Mucosa of rectum (tissue), 2 donors: ENCODE data around the gene CR1L.
"Not testable (repeated sequence)": the region's sequence is repeated elsewhere in the genome, so short reads cannot be mapped to it uniquely, and the experiment has no call there.

Experiments used
- H3K27ac ChIP-seq, 2 donors: one replicate each; pipeline ENCODE4 v1.7.0; 2013; ENCODE audit warnings: inconsistent platforms in 2 of 2, low read depth in 2 of 2, low read length in 2 of 2
- H3K27me3 ChIP-seq, 2 donors: one replicate each; pipeline ENCODE4 v1.7.0; 2013; ENCODE audit warnings: low read length in 2 of 2; ENCODE audit not compliant: control insufficient read depth in 2 of 2, insufficient read depth in 2 of 2
- H3K36me3 ChIP-seq, 2 donors: one replicate each; pipeline ENCODE4 v1.7.0; 2013; ENCODE audit warnings: low read length in 2 of 2; ENCODE audit not compliant: control insufficient read depth in 2 of 2, insufficient read depth in 2 of 2
- H3K4me1 ChIP-seq, 2 donors: one replicate each; pipeline ENCODE4 v1.7.0; 2013; ENCODE audit warnings: low read length in 2 of 2, mild to moderate bottlenecking in 1 of 2; ENCODE audit not compliant: control insufficient read depth in 2 of 2, insufficient read depth in 2 of 2
- H3K4me3 ChIP-seq, 2 donors: one replicate each; pipeline ENCODE4 v1.7.0; 2013; ENCODE audit warnings: low read length in 2 of 2
- H3K9ac ChIP-seq, 2 donors: one replicate each; pipeline ENCODE4 v1.7.0; 2013; ENCODE audit warnings: low read length in 2 of 2, low read depth in 1 of 2, mild to moderate bottlenecking in 1 of 2
- H3K9me3 ChIP-seq, 2 donors: one replicate each; pipeline ENCODE4 v1.7.0; 2013; ENCODE audit warnings: low read length in 2 of 2; ENCODE audit not compliant: control insufficient read depth in 2 of 2
- donor health status: healthy.
- donor health status: Normal muscosa, but diverticular disease.

Gene CR1L

DNA sequence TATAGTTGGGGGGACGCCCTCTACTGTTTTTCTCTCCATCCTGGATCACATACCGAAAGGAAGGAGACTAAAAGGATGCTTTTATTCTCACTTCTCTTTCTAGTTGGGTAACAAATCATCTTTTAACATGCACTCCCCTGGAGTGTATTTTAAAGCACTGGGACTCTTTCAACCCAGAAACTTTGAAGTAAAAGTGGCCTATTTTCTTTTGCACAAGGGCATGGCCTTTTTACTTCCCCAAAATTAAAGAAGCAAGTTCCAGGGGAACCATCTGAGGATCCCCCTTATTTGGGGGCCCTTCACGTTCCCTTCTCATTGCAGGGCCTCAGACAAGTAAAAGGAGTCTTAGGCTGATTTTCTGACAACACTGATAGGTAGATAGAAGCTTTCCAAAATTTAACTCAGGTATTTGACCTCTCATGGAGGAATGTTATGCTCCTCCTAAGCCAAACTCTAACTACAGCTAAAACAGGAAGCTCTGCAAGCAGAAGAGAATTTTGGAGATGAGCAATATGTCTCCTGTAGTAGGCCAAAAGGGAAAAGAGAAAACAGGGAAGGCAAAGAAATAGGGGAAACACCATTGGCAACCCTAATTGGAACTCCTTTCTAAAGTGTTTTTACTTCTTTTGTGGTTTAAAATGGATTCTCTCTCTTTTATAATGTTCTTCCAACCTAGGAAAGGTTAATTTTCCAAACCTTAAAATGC lies 98.1 kb downstream of the CR1L start:
- Histone ChIP-seq H3K9me3 (no peaks in the 10 kb centered on the region), H3K4me3 (no peak overlapping the region), H3K36me3 (no peaks in the 10 kb centered on the region), H3K9ac (no peak overlapping the region), H3K4me1 (peaks cover 0 to 2% of the 10 kb centered on the region in 2 donors), H3K27ac (no peak overlapping the region), H3K27me3 (no peaks in the 10 kb centered on the region)

DNA sequence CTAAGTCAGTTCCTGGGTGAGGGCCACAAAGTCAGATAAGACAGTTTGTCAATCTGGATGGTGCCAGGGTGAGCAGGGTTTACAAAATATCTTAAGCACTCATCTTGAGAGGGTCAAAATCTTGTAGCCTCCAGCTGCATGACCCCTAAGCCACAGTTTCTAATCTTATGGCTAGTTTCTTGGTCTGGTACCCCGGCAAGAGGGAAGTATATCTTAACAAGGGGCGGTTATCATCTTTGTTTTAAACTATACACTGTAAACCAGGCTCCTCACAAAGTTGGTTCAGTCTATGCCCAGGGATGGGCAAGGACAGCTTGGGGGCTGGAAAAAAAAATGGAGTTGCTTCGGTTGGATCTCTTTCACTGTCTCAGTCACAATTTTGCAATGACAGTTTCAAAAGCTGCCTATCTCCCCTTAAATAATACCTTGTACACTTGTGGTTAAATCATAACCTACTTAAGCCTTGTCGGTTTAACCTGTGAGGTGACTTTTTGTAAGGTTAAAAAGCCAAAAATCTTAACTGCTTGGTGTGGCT lies 99.1 kb downstream of the CR1L start:
- H3K4me1 ChIP-seq: peaks cover 3 to 7% of the 10 kb centered on the region in 2 donors
- no peaks in the 10 kb centered on the region for H3K36me3 ChIP-seq
- no peak overlapping the region for H3K27ac ChIP-seq
- H3K9me3 ChIP-seq: no peaks in the 10 kb centered on the region
- no peak overlapping the region for H3K9ac ChIP-seq
- H3K27me3 ChIP-seq: no peaks in the 10 kb centered on the region
- no peak overlapping the region for H3K4me3 ChIP-seq

DNA sequence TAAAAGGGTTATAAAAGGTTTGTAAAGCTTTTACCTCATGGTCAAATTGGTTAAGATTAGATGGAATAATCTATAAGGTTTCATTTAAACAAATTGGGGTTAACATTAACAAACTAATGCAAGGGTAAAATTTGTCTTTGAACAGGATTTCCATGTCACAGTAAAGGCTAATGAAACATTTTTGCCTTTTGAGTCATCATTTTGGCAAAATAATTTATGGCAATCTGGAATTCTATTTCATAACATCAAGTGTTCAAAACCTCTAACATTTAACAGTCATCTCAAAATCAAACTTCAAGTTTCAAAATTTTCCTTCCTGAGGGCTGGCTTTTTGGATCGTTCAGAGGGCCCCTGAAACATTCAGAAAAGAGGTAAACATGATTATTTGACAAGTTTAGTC lies 100.4 kb downstream of the CR1L start:
- no peak overlapping the region for H3K27ac ChIP-seq
- no peaks in the 10 kb centered on the region for H3K36me3 ChIP-seq
- H3K9me3 ChIP-seq: no peaks in the 10 kb centered on the region
- H3K27me3 ChIP-seq: no peaks in the 10 kb centered on the region
- no peak overlapping the region for H3K9ac ChIP-seq
- H3K4me3 ChIP-seq: no peak overlapping the region
- H3K4me1 ChIP-seq: peaks cover 5 to 9% of the 10 kb centered on the region in 2 donors

DNA sequence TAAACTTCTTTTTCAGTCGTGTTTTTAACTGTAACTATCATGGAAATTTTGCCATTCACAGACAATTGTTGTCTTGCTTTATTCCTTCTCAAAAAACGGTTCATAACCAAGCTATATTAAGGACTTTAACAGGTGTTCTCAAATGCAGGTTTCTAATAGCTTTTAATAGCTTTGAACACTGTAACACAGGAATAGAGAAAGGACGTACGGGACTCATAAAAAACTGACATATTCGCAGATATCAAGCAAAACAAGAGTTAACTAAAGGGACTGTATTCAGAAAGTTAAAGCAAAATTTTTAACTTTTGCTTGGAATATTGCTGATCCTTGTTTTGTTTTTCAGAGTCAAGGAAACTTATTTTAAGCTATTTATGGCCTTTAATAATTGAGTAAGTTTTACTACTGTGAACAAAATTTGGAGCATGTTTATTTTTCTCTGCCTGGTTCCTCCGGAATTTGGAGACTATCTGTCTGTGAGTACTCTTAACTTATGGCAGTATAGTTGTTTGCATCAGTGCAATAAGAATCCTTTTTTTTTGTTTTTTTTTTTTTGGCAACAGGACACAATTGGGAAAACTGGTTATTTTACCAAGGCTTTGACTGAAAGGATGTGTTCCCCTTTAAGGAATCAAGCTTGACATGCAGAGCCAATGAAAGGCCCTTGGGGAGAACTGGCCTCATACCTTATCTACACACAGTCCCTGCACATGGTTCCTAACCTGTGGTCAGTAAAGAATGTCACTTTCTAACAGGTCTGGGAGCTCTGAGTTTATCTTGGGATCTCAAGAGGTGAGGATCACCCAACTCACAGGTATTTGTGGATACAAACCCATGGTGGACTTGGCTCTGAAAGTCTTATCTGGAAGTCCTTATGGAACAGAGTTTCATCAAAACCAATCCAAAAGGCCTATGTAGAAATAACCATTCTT lies 101.2 kb downstream of the CR1L start:
- H3K4me3 ChIP-seq: no peak overlapping the region
- no peak overlapping the region for H3K27ac ChIP-seq
- no peaks in the 10 kb centered on the region for H3K27me3 ChIP-seq
- no peak overlapping the region for H3K9ac ChIP-seq
- H3K36me3 ChIP-seq: no peaks in the 10 kb centered on the region
- peaks cover 7 to 15% of the 10 kb centered on the region in 2 donors for H3K4me1 ChIP-seq
- H3K9me3 ChIP-seq: no peaks in the 10 kb centered on the region

DNA sequence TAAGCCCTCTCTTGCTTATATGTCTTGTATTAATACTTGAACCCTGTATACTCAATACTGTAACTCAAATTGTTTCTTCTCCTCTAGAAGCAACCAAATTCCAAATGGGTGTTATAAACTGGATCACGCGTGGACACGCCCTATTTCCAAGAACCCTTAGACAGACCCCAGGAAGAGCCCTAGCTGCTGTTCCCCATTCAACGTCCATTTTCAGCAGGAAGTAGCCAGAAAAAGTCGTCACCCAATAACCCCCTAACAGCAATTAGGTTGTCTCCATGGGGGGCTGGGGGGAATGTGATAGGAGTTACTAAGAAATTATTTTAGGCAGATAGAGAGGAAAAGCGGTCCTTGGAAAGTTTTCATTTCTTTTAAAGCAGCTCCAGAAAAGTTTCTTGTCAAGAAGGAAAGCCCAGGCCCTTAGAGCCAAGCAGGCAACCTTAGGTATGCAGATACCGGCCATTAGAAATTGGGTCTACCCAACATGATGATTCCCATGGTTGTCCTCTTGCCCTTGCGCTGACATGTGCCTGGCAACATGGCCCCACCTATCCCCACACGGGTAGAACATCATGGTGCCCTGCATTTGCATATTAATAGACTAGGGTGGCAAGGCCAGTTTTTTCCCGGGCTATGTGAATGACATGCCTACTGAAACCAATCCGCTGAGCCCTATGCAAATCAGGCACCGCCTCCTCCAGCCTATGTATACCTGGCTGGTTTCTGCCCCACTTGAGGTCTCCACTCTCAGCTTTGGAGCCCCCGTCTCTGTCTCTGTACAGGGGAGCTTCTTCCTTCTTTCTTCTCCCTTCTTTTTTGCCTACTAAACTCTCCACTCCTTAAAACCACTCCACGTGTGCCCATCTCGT lies 102.9 kb downstream of the CR1L start:
- Histone ChIP-seq H3K9ac (no peak overlapping the region), H3K27ac (no peak overlapping the region), H3K36me3 (no peaks in the 10 kb centered on the region), H3K4me3 (no peak overlapping the region), H3K4me1 (peaks cover 14 to 17% of the 10 kb centered on the region in 2 donors), H3K27me3 (no peaks in the 10 kb centered on the region), H3K9me3 (no peaks in the 10 kb centered on the region)

DNA sequence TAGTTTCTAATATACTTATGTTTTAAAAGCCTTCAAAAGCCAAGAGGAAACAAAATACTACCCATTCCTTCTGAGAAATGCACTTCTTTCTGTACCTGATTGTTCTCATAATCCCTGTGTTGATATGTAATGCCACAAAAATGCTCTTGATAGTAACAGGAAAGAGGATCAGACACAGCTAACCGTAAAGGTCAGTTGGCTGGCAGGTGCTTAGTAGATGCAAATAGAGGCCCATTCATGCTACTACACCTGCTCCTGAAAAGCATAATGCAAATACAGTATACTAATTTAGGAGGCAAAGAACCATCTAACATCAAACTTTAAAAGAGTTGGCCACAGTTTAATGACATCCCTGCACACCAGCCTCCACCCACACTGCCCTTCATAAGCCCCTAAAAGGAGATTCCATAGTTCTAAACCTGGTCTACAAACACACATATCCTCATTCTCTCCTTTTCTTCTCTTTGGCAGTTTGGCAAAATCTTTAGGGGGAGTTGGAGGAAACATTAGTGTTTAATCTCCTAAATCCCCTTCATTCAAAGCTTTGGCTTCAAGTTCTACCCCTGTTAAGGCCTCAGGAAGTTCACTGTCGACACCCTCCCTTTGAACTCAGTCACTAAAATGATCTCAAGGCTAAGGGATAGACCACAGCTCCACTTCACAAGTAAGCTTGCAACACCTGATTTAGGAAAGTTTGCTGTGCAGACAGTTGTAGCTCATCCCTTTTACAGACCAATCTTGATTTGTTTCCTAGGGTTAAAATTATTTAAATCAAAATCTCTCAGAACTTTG lies 104.0 kb downstream of the CR1L start:
- no peak overlapping the region for H3K27ac ChIP-seq

DNA sequence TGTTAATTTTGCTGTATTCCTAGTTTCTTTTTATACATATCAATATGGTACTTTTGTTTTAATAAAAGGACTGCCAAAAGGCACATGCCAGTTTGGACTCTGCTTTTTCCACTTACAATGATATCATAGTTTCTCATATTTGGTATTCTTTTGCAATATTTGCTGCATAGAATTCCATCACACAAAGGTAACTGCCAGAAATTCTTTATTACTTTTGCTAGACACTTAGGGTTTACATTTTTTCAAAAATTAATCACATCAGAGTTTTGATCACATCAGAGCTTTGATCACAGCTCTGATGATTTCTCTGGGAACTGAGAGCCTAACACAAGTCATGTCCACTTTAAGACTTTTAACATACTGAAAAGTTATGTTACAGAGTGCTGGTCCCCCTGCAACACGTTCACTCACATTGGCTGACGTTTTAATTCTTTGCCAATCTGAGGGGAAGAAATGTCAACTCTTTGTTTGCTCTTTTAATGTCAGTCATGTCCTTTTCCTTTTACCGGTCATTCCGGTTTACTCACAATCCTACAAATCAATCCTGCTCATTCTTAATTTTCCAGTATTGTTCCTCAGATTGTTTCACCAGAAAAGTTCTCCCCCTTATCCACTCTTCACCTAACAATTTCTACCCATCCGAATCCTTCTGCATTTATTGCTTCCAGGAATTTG lies 105.8 kb downstream of the CR1L start:
- H3K4me3 ChIP-seq: peak overlapping the region; percentile 87 to 93
- H3K27me3 ChIP-seq: no peaks in the 10 kb centered on the region
- H3K9ac ChIP-seq: peak overlapping the region; percentile 78 to 91
- peak overlapping the region; percentile 93 to 98 for H3K27ac ChIP-seq
- H3K36me3 ChIP-seq: no peaks in the 10 kb centered on the region
- no peaks in the 10 kb centered on the region for H3K9me3 ChIP-seq
- H3K4me1 ChIP-seq: peaks cover 29 to 31% of the 10 kb centered on the region in 2 donors

More for the DNA sequence above, 104.0 kb downstream of the CR1L start:
- Histone ChIP-seq H3K4me3 (no peak overlapping the region), H3K4me1 (peaks cover 16 to 21% of the 10 kb centered on the region in 2 donors), H3K36me3 (no peaks in the 10 kb centered on the region), H3K9ac (peak overlapping the region in 1 of 2 donors; percentile 32), H3K27me3 (no peaks in the 10 kb centered on the region), H3K9me3 (no peaks in the 10 kb centered on the region)

DNA sequence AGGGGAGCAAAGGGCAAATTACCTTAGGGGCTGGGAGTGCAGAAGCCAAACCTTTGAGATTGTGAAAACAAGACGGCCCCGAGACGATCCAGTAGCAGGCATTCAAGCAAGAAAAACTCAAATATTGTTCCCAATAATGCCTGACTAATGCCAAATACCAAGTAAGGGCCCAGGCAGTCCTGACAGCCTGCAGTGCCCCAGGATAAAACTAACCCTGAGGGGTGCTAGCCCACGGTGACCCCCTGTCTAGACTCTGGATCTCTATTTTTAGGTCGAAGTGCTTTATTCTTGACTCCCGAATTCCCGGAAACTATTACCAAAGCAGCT lies 106.5 kb downstream of the CR1L start:
- peak overlapping the region; percentile 93 to 98 for H3K27ac ChIP-seq
- not testable (repeated sequence) for H3K36me3 ChIP-seq, H3K9me3 ChIP-seq, H3K27me3 ChIP-seq
- H3K4me3 ChIP-seq: peak overlapping the region; percentile 87 to 93
- peaks cover 31 to 34% of the 10 kb centered on the region in 2 donors for H3K4me1 ChIP-seq
- peak overlapping the region; percentile 78 to 91 for H3K9ac ChIP-seq
